HG03159 (cell line): ENCODE results near the gene VSIG4.

Experiments
- ATAC-seq: cut with Tn5 transposase; IDR thresholded peaks from one replicate; pipeline ENCODE4 v1.9.1; 2021; ENCODE audit warnings: mild to moderate bottlenecking, moderate library complexity; ENCODE audit not compliant: unreplicated experiment

The VSIG4 gene

GRCh38 chrX:66009231-66009845, 30.5 kb downstream of the VSIG4 start:
- ATAC-seq = no peak

GRCh38 chrX:66008328-66008970, 31.4 kb downstream of the VSIG4 start:
- no peak for ATAC-seq

- no peak for ATAC-seq
Observed at GRCh38 chrX:66007851-66008250, 32.0 kb downstream of the VSIG4 start.

- no peak for ATAC-seq
Observed at GRCh38 chrX:66005830-66006449, 33.9 kb downstream of the VSIG4 start.

- no peak for ATAC-seq
Observed at GRCh38 chrX:66004928-66005829, 34.7 kb downstream of the VSIG4 start.

- ATAC-seq = no peak
Observed at GRCh38 chrX:66002824-66003680, 36.8 kb downstream of the VSIG4 start.

GRCh38 chrX:66001596-66001995, 38.3 kb downstream of the VSIG4 start:
- ATAC-seq = no peak

GRCh38 chrX:66000628-66001272, 39.1 kb downstream of the VSIG4 start:
- no peak for ATAC-seq

- no peak for ATAC-seq
Observed at GRCh38 chrX:66000178-66000577, 39.7 kb downstream of the VSIG4 start.

- no peak for ATAC-seq
Observed at GRCh38 chrX:65999563-66000148, 40.2 kb downstream of the VSIG4 start.

- ATAC-seq = no peak
Observed at GRCh38 chrX:65999029-65999562, 40.8 kb downstream of the VSIG4 start.

GRCh38 chrX:65997978-65998717, 41.7 kb downstream of the VSIG4 start:
- no peak for ATAC-seq

- ATAC-seq = peak; percentile 55
Observed at GRCh38 chrX:65994519-65995506, 45.1 kb downstream of the VSIG4 start.

- ATAC-seq = no peak
Observed at GRCh38 chrX:65993915-65994460, 45.9 kb downstream of the VSIG4 start.

- ATAC-seq = no peak
Observed at GRCh38 chrX:65993332-65993731, 46.5 kb downstream of the VSIG4 start.

- no peak for ATAC-seq
Observed at GRCh38 chrX:65990702-65991101, 49.2 kb downstream of the VSIG4 start.

GRCh38 chrX:65987811-65988210, 52.1 kb downstream of the VSIG4 start:
- no peak for ATAC-seq
